ENCODE data around the gene ENGASE.

Gene ENGASE

DNA sequence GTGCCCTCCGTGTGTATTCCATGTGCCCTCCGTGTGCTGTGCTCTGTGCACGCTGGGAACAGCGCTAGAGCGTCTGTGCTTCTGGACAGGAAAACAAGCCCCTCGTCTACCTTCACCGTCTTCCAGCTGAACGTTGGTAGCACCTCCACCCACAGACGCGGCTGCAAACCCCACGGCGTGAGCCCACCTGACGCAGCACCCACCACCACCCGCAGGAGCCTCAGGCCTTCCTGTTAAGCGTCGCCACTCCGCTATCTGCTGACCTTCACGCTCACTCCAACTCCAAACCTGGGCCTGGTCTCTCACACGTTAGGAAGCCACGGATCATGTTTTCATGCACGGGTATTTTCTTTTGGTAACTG is 56.6 kb downstream of the ENGASE start:
- Histone ChIP-seq H3K79me1 (ENCODE audit: low read depth, low read length) (no peaks in the 10 kb centered on the region), H2AFZ (ENCODE audit: low read length) (no peak overlapping the region), H3K18ac (ENCODE audit: low read length) (peak overlapping the region; percentile 88), H3K9ac (ENCODE audit: low read depth, low read length, poor library complexity) (peak overlapping the region; percentile 30), H2BK12ac (ENCODE audit: low read length) (peak overlapping the region; percentile 92), H3K27ac (replicated peaks; ENCODE audit: low read length) (no peak overlapping the region), H3K4me1 (ENCODE audit: control insufficient read depth in 2 of 2, insufficient read depth in 1 of 2, low read depth in 1 of 2, low read length in 2 of 2) (peaks cover 0 to 4% of the 10 kb centered on the region in 2 donors), H3K14ac (ENCODE audit: low read length) (peak overlapping the region; percentile 97), H3K23ac (ENCODE audit: low read depth, low read length, poor library complexity) (peak overlapping the region; percentile 95), H3K36me3 (replicated peaks in 1 of 2; ENCODE audit: control insufficient read depth in 2 of 2, insufficient read depth in 2 of 2, low read length in 2 of 2) (peaks cover 0 to 1% of the 10 kb centered on the region in 2 donors), H2BK5ac (ENCODE audit: low read length) (no peak overlapping the region), H2AK5ac (ENCODE audit: low read depth, low read length) (no peak overlapping the region), H2BK15ac (ENCODE audit: low read length) (peak overlapping the region; percentile 21), H4K8ac (ENCODE audit: low read depth, low read length) (no peak overlapping the region), H2BK120ac (ENCODE audit: low read depth, low read length) (no peak overlapping the region), H3K4me2 (ENCODE audit: insufficient read depth, low read length, poor library complexity, severe bottlenecking) (no peak overlapping the region), H3K9me3 (replicated peaks in 1 of 2; ENCODE audit: control insufficient read depth in 2 of 2, insufficient read depth in 1 of 2, low read depth in 1 of 2, low read length in 2 of 2) (peaks cover 0 to 2% of the 10 kb centered on the region in 2 donors), H4K91ac (ENCODE audit: low read depth, low read length, poor library complexity) (no peak overlapping the region), H3K4me3 (ENCODE audit: low read length in 2 of 2) (peak overlapping the region in 1 of 2 donors; percentile 71), H3K27me3 (ENCODE audit: control insufficient read depth in 3 of 3, insufficient read depth in 3 of 3, low read depth in 1 of 3, low read length in 3 of 3) (peaks cover 0 to 80% (median 0%) of the 10 kb centered on the region in 3 experiments), H3K4ac (ENCODE audit: low read length) (no peak overlapping the region)
- no peak for DNase-seq (ENCODE audit: low spot score)
- WGBS, 2 donors (ENCODE audit: extremely low coverage in 2 of 2, insufficient read length in 2 of 2, insufficient replicate concordance in 1 of 2): no CpG with 5 or more reads among the region's 21 CpGs

DNA sequence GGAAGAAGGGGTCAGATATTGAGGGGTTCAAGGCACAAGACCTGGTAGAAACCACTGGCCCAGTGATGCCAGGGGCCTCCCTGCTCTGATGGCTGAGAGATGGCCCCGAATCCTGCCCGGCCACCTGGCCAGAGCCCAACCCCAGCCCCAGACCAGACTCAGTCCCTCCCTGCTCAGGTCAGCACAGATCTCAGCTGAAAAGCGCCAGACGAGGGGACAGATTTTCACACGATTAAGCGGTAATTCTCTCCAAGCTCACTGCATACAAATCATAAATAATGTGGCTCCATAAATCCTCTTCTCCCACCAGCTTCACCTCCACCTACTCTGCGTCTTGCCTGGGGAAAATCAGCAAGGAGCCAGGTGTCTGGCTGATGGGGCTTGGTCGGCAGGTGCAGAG is 57.1 kb downstream of the ENGASE start:
- no peak overlapping the region for H4K8ac ChIP-seq (ENCODE audit: low read depth, low read length)
- H3K9me3 ChIP-seq (replicated peaks in 1 of 2; ENCODE audit: control insufficient read depth in 2 of 2, insufficient read depth in 1 of 2, low read depth in 1 of 2, low read length in 2 of 2): peaks cover 0 to 2% of the 10 kb centered on the region in 2 donors
- H3K18ac ChIP-seq (ENCODE audit: low read length): no peak overlapping the region
- no CpG with 5 or more reads among the region's 8 CpGs for WGBS, 2 donors (ENCODE audit: extremely low coverage in 2 of 2, insufficient read length in 2 of 2, insufficient replicate concordance in 1 of 2)
- H3K9ac ChIP-seq (ENCODE audit: low read depth, low read length, poor library complexity): no peak overlapping the region
- no peak overlapping the region for H3K4ac ChIP-seq (ENCODE audit: low read length)
- H4K91ac ChIP-seq (ENCODE audit: low read depth, low read length, poor library complexity): no peak overlapping the region
- H2BK12ac ChIP-seq (ENCODE audit: low read length): no peak overlapping the region
- no peak overlapping the region for H2BK15ac ChIP-seq (ENCODE audit: low read length)
- H3K4me3 ChIP-seq (ENCODE audit: low read length in 2 of 2): no peak overlapping the region
- peaks cover 0 to 77% (median 0%) of the 10 kb centered on the region in 3 experiments for H3K27me3 ChIP-seq (ENCODE audit: control insufficient read depth in 3 of 3, insufficient read depth in 3 of 3, low read depth in 1 of 3, low read length in 3 of 3)
- H2AK5ac ChIP-seq (ENCODE audit: low read depth, low read length): no peak overlapping the region
- H2BK5ac ChIP-seq (ENCODE audit: low read length): no peak overlapping the region
- H3K79me1 ChIP-seq (ENCODE audit: low read depth, low read length): no peaks in the 10 kb centered on the region
- peaks cover 0 to 4% of the 10 kb centered on the region in 2 donors for H3K4me1 ChIP-seq (ENCODE audit: control insufficient read depth in 2 of 2, insufficient read depth in 1 of 2, low read depth in 1 of 2, low read length in 2 of 2)
- DNase-seq (ENCODE audit: low spot score): no peak
- no peak overlapping the region for H3K4me2 ChIP-seq (ENCODE audit: insufficient read depth, low read length, poor library complexity, severe bottlenecking)
- no peak overlapping the region for H2BK120ac ChIP-seq (ENCODE audit: low read depth, low read length)
- no peak overlapping the region for H3K14ac ChIP-seq (ENCODE audit: low read length)
- peaks cover 0 to 1% of the 10 kb centered on the region in 2 donors for H3K36me3 ChIP-seq (replicated peaks in 1 of 2; ENCODE audit: control insufficient read depth in 2 of 2, insufficient read depth in 2 of 2, low read length in 2 of 2)
- no peak overlapping the region for H3K27ac ChIP-seq (replicated peaks; ENCODE audit: low read length)
- no peak overlapping the region for H2AFZ ChIP-seq (ENCODE audit: low read length)
- no peak overlapping the region for H3K23ac ChIP-seq (ENCODE audit: low read depth, low read length, poor library complexity)

DNA sequence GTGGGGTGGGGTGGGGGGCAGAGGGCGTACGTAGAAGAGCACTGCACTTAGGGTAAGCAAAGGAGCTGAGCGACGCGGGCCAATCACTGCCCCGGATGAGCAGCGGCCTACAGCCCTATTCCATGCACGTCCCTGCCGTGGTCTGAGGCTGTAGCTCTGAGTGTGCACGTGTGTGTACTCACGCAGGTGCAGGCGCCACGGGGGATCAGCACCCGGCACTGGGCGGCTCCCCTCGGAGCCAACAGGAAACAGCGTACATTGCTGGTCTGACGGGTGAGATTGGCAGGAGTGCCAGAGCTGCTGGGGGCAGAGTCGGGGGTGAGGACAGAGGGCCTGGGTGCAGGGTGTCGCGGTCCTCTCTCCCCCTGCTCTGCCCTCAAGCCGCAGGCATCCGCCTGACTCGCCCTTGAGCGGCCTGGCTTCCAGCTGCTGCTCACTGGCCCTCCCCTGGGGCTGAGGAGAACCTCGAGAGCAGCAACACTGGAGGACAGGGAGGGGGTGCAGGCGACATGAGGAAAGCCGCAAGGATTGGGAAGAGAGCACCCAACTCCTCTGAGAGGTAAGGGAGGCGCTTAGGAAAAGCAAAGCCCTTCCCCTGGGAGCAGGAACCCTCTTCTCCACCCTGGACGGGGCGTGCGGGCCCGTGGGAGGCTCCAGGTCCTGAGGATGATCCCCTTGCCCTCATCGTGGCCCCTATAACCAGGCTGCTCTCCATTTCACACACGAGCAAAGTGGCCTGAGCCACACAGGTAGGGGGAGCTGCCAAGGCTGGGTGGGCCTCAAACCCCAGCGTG is 57.8 kb downstream of the ENGASE start:
- H4K91ac ChIP-seq (ENCODE audit: low read depth, low read length, poor library complexity): no peak overlapping the region
- H2AK5ac ChIP-seq (ENCODE audit: low read depth, low read length): peak overlapping the region; percentile 88
- peaks cover 0 to 4% of the 10 kb centered on the region in 2 donors for H3K9me3 ChIP-seq (replicated peaks in 1 of 2; ENCODE audit: control insufficient read depth in 2 of 2, insufficient read depth in 1 of 2, low read depth in 1 of 2, low read length in 2 of 2)
- no peak overlapping the region for H2BK12ac ChIP-seq (ENCODE audit: low read length)
- DNase-seq (ENCODE audit: low spot score): no peak
- H3K14ac ChIP-seq (ENCODE audit: low read length): no peak overlapping the region
- H3K4me3 ChIP-seq (ENCODE audit: low read length in 2 of 2): no peak overlapping the region
- H3K9ac ChIP-seq (ENCODE audit: low read depth, low read length, poor library complexity): peak overlapping the region; percentile 54
- no peak overlapping the region for H4K8ac ChIP-seq (ENCODE audit: low read depth, low read length)
- H3K27ac ChIP-seq (replicated peaks; ENCODE audit: low read length): no peak overlapping the region
- no peak overlapping the region for H2BK5ac ChIP-seq (ENCODE audit: low read length)
- WGBS, 2 donors (ENCODE audit: extremely low coverage in 2 of 2, insufficient read length in 2 of 2, insufficient replicate concordance in 1 of 2): no CpG with 5 or more reads among the region's 36 CpGs
- H3K4me1 ChIP-seq (ENCODE audit: control insufficient read depth in 2 of 2, insufficient read depth in 1 of 2, low read depth in 1 of 2, low read length in 2 of 2): peaks cover 0 to 9% of the 10 kb centered on the region in 2 donors
- H2BK15ac ChIP-seq (ENCODE audit: low read length): no peak overlapping the region
- H3K18ac ChIP-seq (ENCODE audit: low read length): peak overlapping the region; percentile 73
- H3K36me3 ChIP-seq (replicated peaks in 1 of 2; ENCODE audit: control insufficient read depth in 2 of 2, insufficient read depth in 2 of 2, low read length in 2 of 2): peaks cover 0 to 3% of the 10 kb centered on the region in 2 donors
- H3K23ac ChIP-seq (ENCODE audit: low read depth, low read length, poor library complexity): peak overlapping the region; percentile 61
- no peak overlapping the region for H3K4me2 ChIP-seq (ENCODE audit: insufficient read depth, low read length, poor library complexity, severe bottlenecking)
- no peak overlapping the region for H2BK120ac ChIP-seq (ENCODE audit: low read depth, low read length)
- H2AFZ ChIP-seq (ENCODE audit: low read length): no peak overlapping the region
- H3K79me1 ChIP-seq (ENCODE audit: low read depth, low read length): no peaks in the 10 kb centered on the region
- peak overlapping the region; percentile 69 for H3K4ac ChIP-seq (ENCODE audit: low read length)
- H3K27me3 ChIP-seq (ENCODE audit: control insufficient read depth in 3 of 3, insufficient read depth in 3 of 3, low read depth in 1 of 3, low read length in 3 of 3): peaks cover 0 to 75% (median 0%) of the 10 kb centered on the region in 3 experiments

DNA sequence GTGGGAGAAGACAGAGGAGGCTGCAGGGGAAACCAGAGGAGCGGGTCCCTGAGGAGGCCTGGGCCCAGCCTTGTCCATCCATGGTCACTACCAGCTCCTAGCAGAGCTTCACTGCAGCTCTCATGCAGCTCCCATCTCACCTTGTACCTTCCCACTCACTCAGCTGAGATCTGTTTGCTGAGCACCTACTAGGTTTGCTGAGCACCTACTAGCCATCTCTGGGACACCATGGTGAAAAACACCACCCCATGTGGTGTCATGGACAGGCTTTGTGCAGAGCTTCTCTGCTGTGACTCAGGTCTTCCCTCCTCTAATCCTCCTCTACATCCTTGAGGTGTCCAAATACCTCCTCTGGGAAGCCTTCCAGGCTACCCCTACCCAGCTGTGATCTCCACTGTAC is 58.6 kb downstream of the ENGASE start:
- Histone ChIP-seq H2BK15ac (ENCODE audit: low read length) (no peak overlapping the region), H3K9ac (ENCODE audit: low read depth, low read length, poor library complexity) (peak overlapping the region; percentile 13), H3K4ac (ENCODE audit: low read length) (no peak overlapping the region), H3K27me3 (ENCODE audit: control insufficient read depth in 3 of 3, insufficient read depth in 3 of 3, low read depth in 1 of 3, low read length in 3 of 3) (peaks cover 0 to 72% (median 2%) of the 10 kb centered on the region in 3 experiments), H3K14ac (ENCODE audit: low read length) (no peak overlapping the region), H2BK120ac (ENCODE audit: low read depth, low read length) (no peak overlapping the region), H3K36me3 (replicated peaks in 1 of 2; ENCODE audit: control insufficient read depth in 2 of 2, insufficient read depth in 2 of 2, low read length in 2 of 2) (peaks cover 0 to 4% of the 10 kb centered on the region in 2 donors), H3K23ac (ENCODE audit: low read depth, low read length, poor library complexity) (no peak overlapping the region), H3K4me3 (ENCODE audit: low read length in 2 of 2) (no peak overlapping the region), H3K27ac (replicated peaks; ENCODE audit: low read length) (no peak overlapping the region), H3K79me1 (ENCODE audit: low read depth, low read length) (no peaks in the 10 kb centered on the region), H3K9me3 (replicated peaks in 1 of 2; ENCODE audit: control insufficient read depth in 2 of 2, insufficient read depth in 1 of 2, low read depth in 1 of 2, low read length in 2 of 2) (peaks cover 0 to 7% of the 10 kb centered on the region in 2 donors), H4K8ac (ENCODE audit: low read depth, low read length) (no peak overlapping the region), H3K18ac (ENCODE audit: low read length) (no peak overlapping the region), H2BK5ac (ENCODE audit: low read length) (no peak overlapping the region), H4K91ac (ENCODE audit: low read depth, low read length, poor library complexity) (no peak overlapping the region), H2AK5ac (ENCODE audit: low read depth, low read length) (no peak overlapping the region), H3K4me1 (ENCODE audit: control insufficient read depth in 2 of 2, insufficient read depth in 1 of 2, low read depth in 1 of 2, low read length in 2 of 2) (peaks cover 0 to 14% of the 10 kb centered on the region in 2 donors), H2AFZ (ENCODE audit: low read length) (no peak overlapping the region), H3K4me2 (ENCODE audit: insufficient read depth, low read length, poor library complexity, severe bottlenecking) (no peak overlapping the region), H2BK12ac (ENCODE audit: low read length) (no peak overlapping the region)
- DNase-seq (ENCODE audit: low spot score): no peak
- no CpG with 5 or more reads among the region's 1 CpG for WGBS, 2 donors (ENCODE audit: extremely low coverage in 2 of 2, insufficient read length in 2 of 2, insufficient replicate concordance in 1 of 2)

Measured in neuronal stem cell (in vitro differentiated cells).